ENCODE results near the gene PNPLA5.

Gene PNPLA5

GRCh38 chr22:43860126-43860525 is 31.7 kb downstream of the PNPLA5 start:
- DNase-seq: no peak
- Histone ChIP-seq H3K9ac (ENCODE audit: low read length) (no peak overlapping the region), H3K27ac (ENCODE audit: low read depth, low read length) (no peak overlapping the region), H3K23ac (ENCODE audit: low read length) (no peak overlapping the region), H3K18ac (ENCODE audit: low read length) (no peak overlapping the region), H3K4me1 (ENCODE audit: control insufficient read depth, low read depth, low read length) (peaks cover 3% of the 10 kb centered on the region), H3K4me2 (ENCODE audit: low read length) (no peak overlapping the region), H3K36me3 (ENCODE audit: control insufficient read depth, insufficient read depth, low read length) (no peaks in the 10 kb centered on the region), H4K8ac (ENCODE audit: low read depth, low read length) (no peak overlapping the region), H3K56ac (ENCODE audit: low read length) (no peak overlapping the region), H4K5ac (ENCODE audit: low read length) (no peak overlapping the region), H2BK120ac (ENCODE audit: low read depth, low read length) (no peak overlapping the region), H2BK5ac (ENCODE audit: low read length) (no peak overlapping the region), H3K79me2 (ENCODE audit: control insufficient read depth, insufficient read depth, low read length) (peaks cover 22% of the 10 kb centered on the region), H3K27me3 (ENCODE audit: insufficient read depth, low read length, poor library complexity) (no peaks in the 10 kb centered on the region), H2AK5ac (ENCODE audit: low read length) (no peak overlapping the region), H3K4ac (ENCODE audit: low read depth, low read length) (no peak overlapping the region), H3K79me1 (ENCODE audit: low read length) (peaks cover 24% of the 10 kb centered on the region), H3K4me3 (ENCODE audit: low read length) (no peak overlapping the region), H2BK15ac (replicated peaks; ENCODE audit: low read depth) (no peak overlapping the region)
- WGBS (ENCODE audit: extremely low coverage, insufficient coverage, low lambda C conversion rate): no CpG with 5 or more reads among the region's 11 CpGs

- H2BK120ac ChIP-seq (ENCODE audit: low read depth, low read length): no peak overlapping the region
- H3K4me2 ChIP-seq (ENCODE audit: low read length): no peak overlapping the region
- no peak overlapping the region for H4K5ac ChIP-seq (ENCODE audit: low read length)
- H3K4me3 ChIP-seq (ENCODE audit: low read length): no peak overlapping the region
- no peak overlapping the region for H3K18ac ChIP-seq (ENCODE audit: low read length)
- no peak overlapping the region for H2AK5ac ChIP-seq (ENCODE audit: low read length)
- H2BK5ac ChIP-seq (ENCODE audit: low read length): no peak overlapping the region
- no peak overlapping the region for H3K56ac ChIP-seq (ENCODE audit: low read length)
- no peak overlapping the region for H3K4ac ChIP-seq (ENCODE audit: low read depth, low read length)
- H3K79me2 ChIP-seq (ENCODE audit: control insufficient read depth, insufficient read depth, low read length): peaks cover 24% of the 10 kb centered on the region
- H3K9ac ChIP-seq (ENCODE audit: low read length): no peak overlapping the region
- H3K36me3 ChIP-seq (ENCODE audit: control insufficient read depth, insufficient read depth, low read length): no peaks in the 10 kb centered on the region
- H3K27me3 ChIP-seq (ENCODE audit: insufficient read depth, low read length, poor library complexity): no peaks in the 10 kb centered on the region
- H3K23ac ChIP-seq (ENCODE audit: low read length): no peak overlapping the region
- peaks cover 28% of the 10 kb centered on the region for H3K79me1 ChIP-seq (ENCODE audit: low read length)
- no peak for DNase-seq
- no CpG with 5 or more reads among the region's 14 CpGs for WGBS (ENCODE audit: extremely low coverage, insufficient coverage, low lambda C conversion rate)
- H4K8ac ChIP-seq (ENCODE audit: low read depth, low read length): no peak overlapping the region
- no peak overlapping the region for H2BK15ac ChIP-seq (replicated peaks; ENCODE audit: low read depth)
- peaks cover 3% of the 10 kb centered on the region for H3K4me1 ChIP-seq (ENCODE audit: control insufficient read depth, low read depth, low read length)
- H3K27ac ChIP-seq (ENCODE audit: low read depth, low read length): no peak overlapping the region
Measured at GRCh38 chr22:43859621-43860020, 32.2 kb downstream of the PNPLA5 start.

GRCh38 chr22:43859176-43859575 is 32.6 kb downstream of the PNPLA5 start:
- H3K4me3 ChIP-seq (ENCODE audit: low read length): no peak overlapping the region
- no CpG with 5 or more reads among the region's 7 CpGs for WGBS (ENCODE audit: extremely low coverage, insufficient coverage, low lambda C conversion rate)
- DNase-seq: no peak

GRCh38 chr22:43858156-43858895 is 33.5 kb downstream of the PNPLA5 start:
- H4K8ac ChIP-seq (ENCODE audit: low read depth, low read length): no peak overlapping the region
- no peak overlapping the region for H2BK5ac ChIP-seq (ENCODE audit: low read length)
- H3K4me2 ChIP-seq (ENCODE audit: low read length): no peak overlapping the region
- H3K18ac ChIP-seq (ENCODE audit: low read length): no peak overlapping the region
- H3K79me1 ChIP-seq (ENCODE audit: low read length): peaks cover 28% of the 10 kb centered on the region
- H2BK15ac ChIP-seq (replicated peaks; ENCODE audit: low read depth): no peak overlapping the region
- H2BK120ac ChIP-seq (ENCODE audit: low read depth, low read length): no peak overlapping the region
- H3K4me1 ChIP-seq (ENCODE audit: control insufficient read depth, low read depth, low read length): peaks cover 3% of the 10 kb centered on the region
- H2AK5ac ChIP-seq (ENCODE audit: low read length): no peak overlapping the region
- no peak overlapping the region for H3K4me3 ChIP-seq (ENCODE audit: low read length)
- no CpG with 5 or more reads among the region's 11 CpGs for WGBS (ENCODE audit: extremely low coverage, insufficient coverage, low lambda C conversion rate)
- peaks cover 24% of the 10 kb centered on the region for H3K79me2 ChIP-seq (ENCODE audit: control insufficient read depth, insufficient read depth, low read length)
- H3K27ac ChIP-seq (ENCODE audit: low read depth, low read length): no peak overlapping the region
- no peak overlapping the region for H3K23ac ChIP-seq (ENCODE audit: low read length)
- DNase-seq: no peak
- H3K36me3 ChIP-seq (ENCODE audit: control insufficient read depth, insufficient read depth, low read length): no peaks in the 10 kb centered on the region
- no peak overlapping the region for H3K4ac ChIP-seq (ENCODE audit: low read depth, low read length)
- H3K27me3 ChIP-seq (ENCODE audit: insufficient read depth, low read length, poor library complexity): no peaks in the 10 kb centered on the region
- no peak overlapping the region for H3K56ac ChIP-seq (ENCODE audit: low read length)
- no peak overlapping the region for H4K5ac ChIP-seq (ENCODE audit: low read length)
- H3K9ac ChIP-seq (ENCODE audit: low read length): no peak overlapping the region

More at GRCh38 chr22:43859176-43859575, 32.6 kb downstream of the PNPLA5 start:
- Histone ChIP-seq H3K36me3 (ENCODE audit: control insufficient read depth, insufficient read depth, low read length) (no peaks in the 10 kb centered on the region), H2BK5ac (ENCODE audit: low read length) (no peak overlapping the region), H3K79me2 (ENCODE audit: control insufficient read depth, insufficient read depth, low read length) (peaks cover 24% of the 10 kb centered on the region), H3K4me1 (ENCODE audit: control insufficient read depth, low read depth, low read length) (peaks cover 3% of the 10 kb centered on the region), H3K27ac (ENCODE audit: low read depth, low read length) (no peak overlapping the region), H3K56ac (ENCODE audit: low read length) (no peak overlapping the region), H2BK120ac (ENCODE audit: low read depth, low read length) (no peak overlapping the region), H2BK15ac (replicated peaks; ENCODE audit: low read depth) (no peak overlapping the region), H3K9ac (ENCODE audit: low read length) (no peak overlapping the region), H3K18ac (ENCODE audit: low read length) (no peak overlapping the region), H3K23ac (ENCODE audit: low read length) (no peak overlapping the region), H3K4me2 (ENCODE audit: low read length) (no peak overlapping the region), H4K5ac (ENCODE audit: low read length) (no peak overlapping the region), H3K4ac (ENCODE audit: low read depth, low read length) (no peak overlapping the region), H3K79me1 (ENCODE audit: low read length) (peaks cover 28% of the 10 kb centered on the region), H2AK5ac (ENCODE audit: low read length) (no peak overlapping the region), H4K8ac (ENCODE audit: low read depth, low read length) (no peak overlapping the region), H3K27me3 (ENCODE audit: insufficient read depth, low read length, poor library complexity) (no peaks in the 10 kb centered on the region)

GRCh38 chr22:43857367-43857766 is 34.4 kb downstream of the PNPLA5 start:
- Histone ChIP-seq H3K4me2 (ENCODE audit: low read length) (no peak overlapping the region), H2BK5ac (ENCODE audit: low read length) (no peak overlapping the region), H2BK15ac (replicated peaks; ENCODE audit: low read depth) (no peak overlapping the region), H3K56ac (ENCODE audit: low read length) (no peak overlapping the region), H2BK120ac (ENCODE audit: low read depth, low read length) (no peak overlapping the region), H3K36me3 (ENCODE audit: control insufficient read depth, insufficient read depth, low read length) (no peaks in the 10 kb centered on the region), H3K4ac (ENCODE audit: low read depth, low read length) (no peak overlapping the region), H3K27me3 (ENCODE audit: insufficient read depth, low read length, poor library complexity) (no peaks in the 10 kb centered on the region), H3K9ac (ENCODE audit: low read length) (no peak overlapping the region), H3K79me2 (ENCODE audit: control insufficient read depth, insufficient read depth, low read length) (peaks cover 26% of the 10 kb centered on the region), H3K23ac (ENCODE audit: low read length) (no peak overlapping the region), H4K8ac (ENCODE audit: low read depth, low read length) (no peak overlapping the region), H4K5ac (ENCODE audit: low read length) (no peak overlapping the region), H2AK5ac (ENCODE audit: low read length) (no peak overlapping the region), H3K79me1 (ENCODE audit: low read length) (peaks cover 30% of the 10 kb centered on the region), H3K27ac (ENCODE audit: low read depth, low read length) (no peak overlapping the region), H3K18ac (ENCODE audit: low read length) (no peak overlapping the region), H3K4me1 (ENCODE audit: control insufficient read depth, low read depth, low read length) (peaks cover 3% of the 10 kb centered on the region), H3K4me3 (ENCODE audit: low read length) (no peak overlapping the region)
- no peak for DNase-seq

- no peak overlapping the region for H3K56ac ChIP-seq (ENCODE audit: low read length)
- no peak overlapping the region for H3K4me3 ChIP-seq (ENCODE audit: low read length)
- H3K36me3 ChIP-seq (ENCODE audit: control insufficient read depth, insufficient read depth, low read length): no peaks in the 10 kb centered on the region
- H3K27me3 ChIP-seq (ENCODE audit: insufficient read depth, low read length, poor library complexity): no peaks in the 10 kb centered on the region
- DNase-seq: no peak
- H3K23ac ChIP-seq (ENCODE audit: low read length): no peak overlapping the region
- H2BK120ac ChIP-seq (ENCODE audit: low read depth, low read length): no peak overlapping the region
- no peak overlapping the region for H2AK5ac ChIP-seq (ENCODE audit: low read length)
- H3K4me2 ChIP-seq (ENCODE audit: low read length): no peak overlapping the region
- peaks cover 29% of the 10 kb centered on the region for H3K79me1 ChIP-seq (ENCODE audit: low read length)
- WGBS (ENCODE audit: extremely low coverage, insufficient coverage, low lambda C conversion rate): no CpG with 5 or more reads among the region's 4 CpGs
- no peak overlapping the region for H3K4ac ChIP-seq (ENCODE audit: low read depth, low read length)
- no peak overlapping the region for H3K9ac ChIP-seq (ENCODE audit: low read length)
- H3K4me1 ChIP-seq (ENCODE audit: control insufficient read depth, low read depth, low read length): no peaks in the 10 kb centered on the region
- H4K5ac ChIP-seq (ENCODE audit: low read length): no peak overlapping the region
- no peak overlapping the region for H4K8ac ChIP-seq (ENCODE audit: low read depth, low read length)
- no peak overlapping the region for H3K18ac ChIP-seq (ENCODE audit: low read length)
- H2BK15ac ChIP-seq (replicated peaks; ENCODE audit: low read depth): no peak overlapping the region
- no peak overlapping the region for H3K27ac ChIP-seq (ENCODE audit: low read depth, low read length)
- no peak overlapping the region for H2BK5ac ChIP-seq (ENCODE audit: low read length)
- peaks cover 19% of the 10 kb centered on the region for H3K79me2 ChIP-seq (ENCODE audit: control insufficient read depth, insufficient read depth, low read length)
Measured at GRCh38 chr22:43855431-43855830, 36.4 kb downstream of the PNPLA5 start.
